Measurements from ENCODE around the gene ARMC5.

ARMC5 gene

DNA sequence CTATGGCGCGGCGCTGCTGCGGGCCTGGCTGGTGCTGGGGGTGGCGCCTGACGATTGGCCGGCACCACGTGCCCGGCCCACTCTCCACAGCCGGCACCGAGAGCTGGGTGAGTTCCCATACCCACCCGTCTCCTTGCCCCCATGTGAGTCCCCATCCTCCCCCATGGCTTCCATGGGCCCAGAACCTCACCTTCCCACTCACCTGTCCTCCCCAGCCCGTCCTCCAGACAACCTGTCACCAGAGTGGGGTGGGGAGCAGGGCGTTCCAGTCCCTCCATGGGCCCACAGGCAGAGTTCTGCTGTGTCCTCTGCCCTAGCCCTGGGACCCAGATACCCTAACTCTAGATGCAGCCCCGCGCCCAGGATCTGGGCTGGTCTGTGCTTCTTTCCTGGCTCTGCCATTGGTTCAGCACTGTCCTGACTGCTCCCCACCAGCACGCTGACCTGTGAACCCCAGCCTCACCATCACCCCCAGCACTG lies 5.5 kb downstream of the ARMC5 start:
- TF ChIP-seq FOXM1 (IDR thresholded peaks at IDR 0.05; ENCODE audit: borderline replicate concordance, low read depth) (no peak), EGR1 (IDR thresholded peaks at IDR 0.05) (no peak), TCF12 (IDR thresholded peaks at IDR 0.05; ENCODE audit: low read depth) (no peak), EP300 (IDR thresholded peaks at IDR 0.05; ENCODE audit: borderline replicate concordance) (no peak), YY1 (IDR thresholded peaks at IDR 0.05; ENCODE audit: low read depth) (no peak), CEBPB (IDR thresholded peaks at IDR 0.05) (no peak), REST (IDR thresholded peaks at IDR 0.05; ENCODE audit: low read depth) (no peak), TEAD4 (IDR thresholded peaks at IDR 0.05) (no peak), TAF1 (IDR thresholded peaks at IDR 0.05; ENCODE audit: low read depth) (no peak)

DNA sequence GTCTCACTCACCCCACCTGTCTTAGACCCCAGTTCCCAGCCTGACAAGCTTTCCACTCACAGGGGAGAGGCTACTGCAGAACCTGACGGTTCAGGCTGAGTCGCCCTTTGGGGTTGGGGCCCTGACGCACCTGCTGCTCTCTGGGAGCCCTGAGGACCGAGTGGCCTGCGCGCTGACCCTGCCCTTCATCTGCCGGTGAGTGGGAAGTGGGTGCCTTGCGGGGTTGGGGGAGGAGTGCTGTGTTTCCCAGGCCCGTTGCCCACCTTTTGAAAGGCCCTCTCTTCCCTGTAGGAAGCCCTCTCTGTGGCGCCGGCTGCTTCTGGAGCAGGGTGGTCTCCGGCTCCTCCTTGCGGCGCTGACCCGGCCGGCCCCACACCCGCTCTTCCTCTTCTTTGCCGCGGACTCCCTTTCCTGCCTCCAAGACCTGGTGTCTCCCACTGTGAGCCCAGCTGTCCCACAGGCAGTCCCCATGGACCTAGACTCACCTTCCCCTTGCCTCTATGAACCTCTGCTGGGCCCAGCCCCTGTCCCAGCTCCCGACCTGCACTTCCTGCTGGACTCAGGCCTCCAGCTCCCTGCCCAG lies 6.6 kb downstream of the ARMC5 start:
- TF ChIP-seq TEAD4 (IDR thresholded peaks at IDR 0.05): no peak
- TF ChIP-seq CEBPB (IDR thresholded peaks at IDR 0.05): no peak
- no peak for TF ChIP-seq RAD21 (IDR thresholded peaks at IDR 0.05; ENCODE audit: low read depth)
- TF ChIP-seq NFIC (IDR thresholded peaks at IDR 0.05): no peak
- TF ChIP-seq REST (IDR thresholded peaks at IDR 0.05; ENCODE audit: low read depth): no peak
- TF ChIP-seq CREB1 (IDR thresholded peaks at IDR 0.05; ENCODE audit: low read depth): no peak
- TF ChIP-seq, protein P1, sequence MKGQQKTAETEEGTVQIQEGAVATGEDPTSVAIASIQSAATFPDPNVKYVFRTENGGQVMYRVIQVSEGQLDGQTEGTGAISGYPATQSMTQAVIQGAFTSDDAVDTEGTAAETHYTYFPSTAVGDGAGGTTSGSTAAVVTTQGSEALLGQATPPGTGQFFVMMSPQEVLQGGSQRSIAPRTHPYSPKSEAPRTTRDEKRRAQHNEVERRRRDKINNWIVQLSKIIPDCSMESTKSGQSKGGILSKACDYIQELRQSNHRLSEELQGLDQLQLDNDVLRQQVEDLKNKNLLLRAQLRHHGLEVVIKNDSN (IDR thresholded peaks at IDR 0.05): no peak
- TF ChIP-seq TAF1 (IDR thresholded peaks at IDR 0.05; ENCODE audit: low read depth): no peak
- no peak for TF ChIP-seq TCF12 (IDR thresholded peaks at IDR 0.05; ENCODE audit: low read depth)
- TF ChIP-seq, protein P2, sequence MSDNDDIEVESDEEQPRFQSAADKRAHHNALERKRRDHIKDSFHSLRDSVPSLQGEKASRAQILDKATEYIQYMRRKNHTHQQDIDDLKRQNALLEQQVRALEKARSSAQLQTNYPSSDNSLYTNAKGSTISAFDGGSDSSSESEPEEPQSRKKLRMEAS (IDR thresholded peaks at IDR 0.05): no peak
- no peak for TF ChIP-seq ZBTB7A (IDR thresholded peaks at IDR 0.05; ENCODE audit: low read depth)
- TF ChIP-seq FOXM1 (IDR thresholded peaks at IDR 0.05; ENCODE audit: borderline replicate concordance, low read depth): no peak
- TF ChIP-seq YY1 (IDR thresholded peaks at IDR 0.05; ENCODE audit: low read depth): no peak
- no peak for TF ChIP-seq EP300 (IDR thresholded peaks at IDR 0.05; ENCODE audit: borderline replicate concordance)

GRCh38 chr16:31466381-31466841 lies 7.1 kb downstream of the ARMC5 start:
- no peak for TF ChIP-seq FOXM1 (IDR thresholded peaks at IDR 0.05; ENCODE audit: borderline replicate concordance, low read depth)

DNA sequence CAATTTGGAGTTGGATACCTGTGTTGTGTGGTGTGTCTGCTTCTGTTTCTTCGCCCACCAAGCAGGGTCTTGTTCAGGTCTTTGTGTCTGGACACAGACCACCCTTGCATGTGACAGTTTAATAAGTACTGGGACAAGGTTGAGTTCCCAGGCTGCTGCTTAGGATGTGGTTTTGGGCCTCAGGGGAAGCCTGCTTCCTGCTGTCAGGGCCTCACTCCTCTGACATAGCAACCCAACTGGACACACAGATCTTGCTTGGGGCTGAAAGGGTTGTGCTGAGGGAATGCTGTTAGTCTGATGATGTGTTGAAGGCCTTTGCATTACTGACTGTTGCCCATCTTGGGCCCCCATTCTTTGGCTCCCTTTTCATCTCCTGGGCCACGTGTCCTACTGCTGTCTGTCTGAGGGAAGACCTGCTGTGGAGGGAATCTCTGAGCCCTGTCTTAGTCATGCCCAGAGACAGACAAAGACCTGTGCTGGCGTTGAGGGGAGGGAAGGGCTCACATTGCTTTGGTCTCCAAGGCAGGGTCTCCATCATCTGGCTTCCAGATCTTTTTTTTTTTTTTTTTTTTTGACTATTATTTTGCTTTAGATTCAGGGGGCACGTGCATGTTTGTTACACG lies 8.0 kb downstream of the ARMC5 start:
- no peak for TF ChIP-seq RAD21 (IDR thresholded peaks at IDR 0.05; ENCODE audit: low read depth)
- no peak for TF ChIP-seq TEAD4 (IDR thresholded peaks at IDR 0.05)
- TF ChIP-seq CREB1 (IDR thresholded peaks at IDR 0.05; ENCODE audit: low read depth): no peak
- TF ChIP-seq REST (IDR thresholded peaks at IDR 0.05; ENCODE audit: low read depth): no peak

- TF ChIP-seq, protein P2 (IDR thresholded peaks at IDR 0.05): no peak
- TF ChIP-seq NFIC (IDR thresholded peaks at IDR 0.05) (no peak), YY1 (IDR thresholded peaks at IDR 0.05; ENCODE audit: low read depth) (no peak), EGR1 (IDR thresholded peaks at IDR 0.05) (no peak), REST (IDR thresholded peaks at IDR 0.05; ENCODE audit: low read depth) (no peak), ZBTB7A (IDR thresholded peaks at IDR 0.05; ENCODE audit: low read depth) (no peak)
Measured at GRCh38 chr16:31467858-31468257, 8.6 kb downstream of the ARMC5 start.
